Activated CD8-positive, alpha-beta T cell treated with anti-CD3 and anti-CD28 coated beads for 36 hours (primary cell): ENCODE measurements around the gene HK1. TPM values are rescaled to one million over a fixed set of nuclear protein-coding genes. Genes with fewer than 3 reads are reported as not detected.

Experiments
- ATAC-seq: fragments of 200-7000 bp; cut with Tn5 transposase; one replicate; pipeline ENCODE4 v1.10.0; 2021; ENCODE audit warnings: mild to moderate bottlenecking, moderate library complexity
- CTCF ChIA-PET: fragments of 350-600 bp; sonication (Branson Sonifier 250); formaldehyde crosslinking; loops from one replicate; lab custom pipeline; 2021; ENCODE audit warnings: antibody characterized with exemption; lab: Charles Lee
- POLR2A ChIA-PET: fragments of 350-600 bp; sonication (Branson Sonifier 250); formaldehyde crosslinking; loops from one replicate; lab custom pipeline; 2021; ENCODE audit warnings: antibody characterized with exemption; lab: Charles Lee
- DNase-seq: peaks from one replicate; pipeline ENCODE4 v3.0.0-alpha.2; 2020
- H3K27ac Mint-ChIP-seq: one replicate; pipeline ENCODE4 v1.8.0; 2021; ENCODE audit warnings: mild to moderate bottlenecking, mixed read lengths
- H3K27me3 Mint-ChIP-seq: one replicate; pipeline ENCODE4 v1.8.0; 2021; ENCODE audit warnings: mixed read lengths
- H3K36me3 Mint-ChIP-seq: one replicate; pipeline ENCODE4 v1.8.0; 2021; ENCODE audit warnings: low read depth, mixed read lengths
- H3K4me1 Mint-ChIP-seq: one replicate; pipeline ENCODE4 v1.8.0; 2021; ENCODE audit warnings: low read depth, mixed read lengths
- H3K4me3 Mint-ChIP-seq: one replicate; pipeline ENCODE4 v1.8.0; 2021; ENCODE audit warnings: mild to moderate bottlenecking, moderate library complexity, mixed read lengths
- H3K9me3 Mint-ChIP-seq: one replicate; pipeline ENCODE4 v1.8.0; 2021; ENCODE audit warnings: mixed read lengths
- intact Hi-C: fragments of 100-400 bp; cut with micrococcal nuclease; formaldehyde crosslinking; loops from one replicate; pipeline ENCODE4 v1.10.0; 2022
- total RNA-seq, 2 experiments: library from RNA; stranded (reverse); gene quantifications; one replicate each; pipeline ENCODE4 v1.2.3, GENCODE V29; 2021
- TF ChIP-seq, protein P1 (sequence below): fragments of 200-600 bp; IDR thresholded peaks from one replicate; pipeline ENCODE4 v1.8.0; 2022; ENCODE audit warnings: antibody characterized with exemption, mild to moderate bottlenecking

The HK1 gene
- total RNA-seq, 2 experiments from 2014 or later: 314 to 325 TPM

DNA sequence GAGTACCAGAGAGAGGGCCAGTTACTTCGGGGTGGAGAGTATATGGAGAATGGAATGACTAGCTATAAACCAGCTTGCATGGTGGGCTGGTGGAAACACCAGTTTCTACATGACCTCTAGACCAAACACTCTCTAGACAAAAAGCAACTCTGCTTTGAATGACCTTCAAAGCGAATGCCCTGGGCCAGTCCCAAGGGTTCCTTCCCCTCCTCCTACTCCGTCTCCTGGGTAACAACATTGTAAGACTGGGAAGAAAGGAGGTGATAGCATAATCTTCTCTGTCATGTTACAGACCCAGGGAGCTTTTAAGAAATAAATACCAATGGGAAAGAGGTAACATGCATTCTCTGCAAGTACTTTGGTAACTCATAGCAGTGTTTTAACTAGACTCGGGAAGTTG is 7.4 kb downstream of the HK1 start:
- ChIA-PET POLR2A (interaction anchor here (0.5 kb wide), 1 partner anchor 29 kb away, joined by 3 read pairs; no protein-coding TSS in a partner anchor), CTCF (interaction anchor here (0.9 kb wide), 1 partner anchor 47 kb away, joined by 3 read pairs; no protein-coding TSS in a partner anchor)
- Mint-ChIP-seq H3K27ac (no peak overlapping the region), H3K36me3 (no peaks in the 10 kb centered on the region), H3K27me3 (no peaks in the 10 kb centered on the region), H3K9me3 (no peaks in the 10 kb centered on the region), H3K4me1 (no peaks in the 10 kb centered on the region), H3K4me3 (no peak overlapping the region)
- DNase-seq (no peak), ATAC-seq (no peak)
- intact Hi-C loops: no loop called here
- TF ChIP-seq, protein P1, sequence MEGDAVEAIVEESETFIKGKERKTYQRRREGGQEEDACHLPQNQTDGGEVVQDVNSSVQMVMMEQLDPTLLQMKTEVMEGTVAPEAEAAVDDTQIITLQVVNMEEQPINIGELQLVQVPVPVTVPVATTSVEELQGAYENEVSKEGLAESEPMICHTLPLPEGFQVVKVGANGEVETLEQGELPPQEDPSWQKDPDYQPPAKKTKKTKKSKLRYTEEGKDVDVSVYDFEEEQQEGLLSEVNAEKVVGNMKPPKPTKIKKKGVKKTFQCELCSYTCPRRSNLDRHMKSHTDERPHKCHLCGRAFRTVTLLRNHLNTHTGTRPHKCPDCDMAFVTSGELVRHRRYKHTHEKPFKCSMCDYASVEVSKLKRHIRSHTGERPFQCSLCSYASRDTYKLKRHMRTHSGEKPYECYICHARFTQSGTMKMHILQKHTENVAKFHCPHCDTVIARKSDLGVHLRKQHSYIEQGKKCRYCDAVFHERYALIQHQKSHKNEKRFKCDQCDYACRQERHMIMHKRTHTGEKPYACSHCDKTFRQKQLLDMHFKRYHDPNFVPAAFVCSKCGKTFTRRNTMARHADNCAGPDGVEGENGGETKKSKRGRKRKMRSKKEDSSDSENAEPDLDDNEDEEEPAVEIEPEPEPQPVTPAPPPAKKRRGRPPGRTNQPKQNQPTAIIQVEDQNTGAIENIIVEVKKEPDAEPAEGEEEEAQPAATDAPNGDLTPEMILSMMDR: no peak

DNA sequence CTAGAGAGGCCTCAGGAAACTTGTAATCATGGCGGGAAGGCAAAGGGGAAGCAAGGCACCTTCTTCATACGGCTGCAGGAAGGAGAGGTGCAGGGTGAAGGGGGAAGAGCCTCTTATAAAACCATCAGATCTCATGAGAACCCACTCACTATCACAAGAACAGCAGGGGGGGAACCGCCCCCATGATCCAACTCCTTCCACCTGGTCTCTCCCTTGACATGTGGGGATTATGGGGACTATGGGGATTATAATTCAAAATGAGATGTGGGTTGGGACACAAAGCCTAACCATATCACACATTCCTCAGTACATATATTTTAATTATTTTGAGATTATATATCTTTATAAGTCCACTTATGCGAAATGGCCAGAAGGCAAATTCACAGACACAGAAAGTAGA is 8.9 kb downstream of the HK1 start:
- H3K27ac Mint-ChIP-seq: no peak overlapping the region
- CTCF ChIA-PET: no interaction called here
- POLR2A ChIA-PET: no interaction called here
- no peaks in the 10 kb centered on the region for H3K36me3 Mint-ChIP-seq
- no peaks in the 10 kb centered on the region for H3K27me3 Mint-ChIP-seq
- H3K4me3 Mint-ChIP-seq: no peak overlapping the region
- no peak for ATAC-seq
- no peaks in the 10 kb centered on the region for H3K4me1 Mint-ChIP-seq
- TF ChIP-seq, protein P1: no peak
- no peak for DNase-seq
- H3K9me3 Mint-ChIP-seq: no peaks in the 10 kb centered on the region
- intact Hi-C loops: no loop called here

GRCh38 chr10:69290993-69291392 is 12.7 kb downstream of the HK1 start:
- POLR2A ChIA-PET: interaction anchor here (0.6 kb wide), 2 partner anchors 42 to 462 kb away, joined by 3 read pairs; no protein-coding TSS in a partner anchor
- Mint-ChIP-seq H3K36me3 (no peaks in the 10 kb centered on the region), H3K9me3 (no peaks in the 10 kb centered on the region), H3K27ac (no peak overlapping the region), H3K4me1 (no peaks in the 10 kb centered on the region), H3K27me3 (no peaks in the 10 kb centered on the region), H3K4me3 (no peak overlapping the region)
- TF ChIP-seq, protein P1: no peak
- DNase-seq (no peak), ATAC-seq (no peak)
- intact Hi-C loops: no loop called here
- CTCF ChIA-PET: interaction anchor here (1.5 to 2.0 kb wide), 3 partner anchors 7 to 117 kb away, joined by 4 to 6 read pairs (median 5); no protein-coding TSS in a partner anchor

- DNase-seq: no peak
- Mint-ChIP-seq H3K4me1 (no peaks in the 10 kb centered on the region), H3K27me3 (no peaks in the 10 kb centered on the region), H3K9me3 (no peaks in the 10 kb centered on the region), H3K4me3 (no peak overlapping the region), H3K36me3 (no peaks in the 10 kb centered on the region), H3K27ac (no peak overlapping the region)
- intact Hi-C loops: no loop called here
- ATAC-seq: no peak
- CTCF ChIA-PET: interaction anchor here (1.5 kb wide), 1 partner anchor 55 kb away, joined by 5 read pairs; no protein-coding TSS in a partner anchor
- POLR2A ChIA-PET: no interaction called here
- TF ChIP-seq, protein P1: no peak
Observed at GRCh38 chr10:69292459-69292858, 14.2 kb downstream of the HK1 start.

DNA sequence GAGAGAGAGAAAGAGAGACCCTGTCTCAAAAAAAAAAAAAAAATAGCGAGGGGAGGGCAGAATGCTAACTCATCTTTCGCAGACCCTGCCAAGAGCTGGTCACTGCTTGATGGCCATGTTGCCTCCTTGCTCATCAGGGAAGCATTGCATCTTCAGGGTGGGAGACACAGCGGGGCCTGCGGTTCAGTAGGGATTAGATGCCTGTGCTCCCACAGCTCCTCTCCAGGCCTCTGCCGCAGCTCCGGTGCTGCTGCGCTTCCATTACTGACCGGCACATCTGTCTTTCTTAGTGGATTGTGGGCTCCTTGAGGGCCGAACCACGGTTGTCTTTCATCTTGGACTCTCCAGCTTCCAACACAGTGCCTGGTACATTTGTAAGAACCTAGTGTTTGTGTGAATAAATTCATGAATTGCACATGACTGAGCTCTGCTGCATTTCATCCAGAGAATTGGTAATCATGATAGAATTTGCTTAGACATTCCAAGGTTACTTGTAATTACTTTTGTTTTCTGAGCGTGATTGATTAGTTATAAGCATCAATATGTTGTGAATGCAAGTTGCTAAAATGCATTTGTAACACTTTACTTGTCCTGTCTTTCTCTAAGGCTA is 16.8 kb downstream of the HK1 start:
- ChIA-PET CTCF (no interaction called here), POLR2A (no interaction called here)
- H3K9me3 Mint-ChIP-seq: no peaks in the 10 kb centered on the region
- intact Hi-C loops: no loop called here
- H3K4me1 Mint-ChIP-seq: no peaks in the 10 kb centered on the region
- H3K27me3 Mint-ChIP-seq: no peaks in the 10 kb centered on the region
- DNase-seq (no peak), ATAC-seq (no peak)
- H3K4me3 Mint-ChIP-seq: no peak overlapping the region
- no peaks in the 10 kb centered on the region for H3K36me3 Mint-ChIP-seq
- TF ChIP-seq, protein P1: no peak
- no peak overlapping the region for H3K27ac Mint-ChIP-seq
